ENCODE results near the gene PDZD7.

Gene PDZD7

GRCh38 chr10:101015582-101015973 lies 15.4 kb downstream of the PDZD7 start:
- no peak for DNase-seq

GRCh38 chr10:101014966-101015581 lies 15.9 kb downstream of the PDZD7 start:
- DNase-seq, result no peak

GRCh38 chr10:101014230-101014884 lies 16.6 kb downstream of the PDZD7 start:
- peak; percentile 31 for DNase-seq

GRCh38 chr10:101013365-101013825 lies 17.5 kb downstream of the PDZD7 start:
- DNase-seq, result no peak

GRCh38 chr10:101012525-101013364 lies 18.2 kb downstream of the PDZD7 start:
- DNase-seq, result peak; percentile 46

- no peak for DNase-seq
Measured at GRCh38 chr10:101011517-101012423, 19.2 kb downstream of the PDZD7 start.

- no peak for DNase-seq
Measured at GRCh38 chr10:101010329-101010728, 20.6 kb downstream of the PDZD7 start.

GRCh38 chr10:101008823-101009423 lies 22.0 kb downstream of the PDZD7 start:
- no peak for DNase-seq

GRCh38 chr10:101007915-101008822 lies 22.8 kb downstream of the PDZD7 start:
- DNase-seq, result no peak

- DNase-seq, result no peak
Measured at GRCh38 chr10:101007099-101007711, 23.7 kb downstream of the PDZD7 start.

GRCh38 chr10:101006593-101007098 lies 24.3 kb downstream of the PDZD7 start:
- DNase-seq, result no peak

- no peak for DNase-seq
Measured at GRCh38 chr10:101005869-101006567, 24.9 kb downstream of the PDZD7 start.

- no peak for DNase-seq
Measured at GRCh38 chr10:101005361-101005760, 25.6 kb downstream of the PDZD7 start.

GRCh38 chr10:101003639-101004206 lies 27.2 kb downstream of the PDZD7 start:
- DNase-seq, result no peak

- DNase-seq, result no peak
Measured at GRCh38 chr10:101002456-101002855, 28.5 kb downstream of the PDZD7 start.

- no peak for DNase-seq
Measured at GRCh38 chr10:101001659-101002035, 29.3 kb downstream of the PDZD7 start.

GRCh38 chr10:101000915-101001658 lies 29.8 kb downstream of the PDZD7 start:
- no peak for DNase-seq

GRCh38 chr10:101000127-101000914 lies 30.6 kb downstream of the PDZD7 start:
- DNase-seq, result peak; percentile 3
